ENCODE measurements around the gene EPB41L2. TPM values are rescaled to one million over a fixed set of nuclear protein-coding genes. Genes with fewer than 3 reads are reported as not detected.

The EPB41L2 gene
- total and polyA plus RNA-seq, 2 donors (not counting 1 experiment from before 2014, with no cell fraction given): 113 to 264 TPM

- Histone ChIP-seq H3K4me3 (replicated peaks in 1 of 4; ENCODE audit: control extremely low read depth in 1 of 4, insufficient read depth in 1 of 4, low read depth in 3 of 4, low read length in 4 of 4) (no peak overlapping the region), H3K4me1 (ENCODE audit: control insufficient read depth, extremely low read depth, insufficient read depth, low read length) (peaks cover 2% of the 10 kb centered on the region), H3K9me3 (ENCODE audit: control insufficient read depth, insufficient read depth, low read depth, low read length) (no peaks in the 10 kb centered on the region), H3K9ac (ENCODE audit: insufficient read depth, low read length) (no peak overlapping the region), H3K36me3 (ENCODE audit: control insufficient read depth, insufficient read depth, low read length) (no peaks in the 10 kb centered on the region), H2AFZ (ENCODE audit: low read length) (no peak overlapping the region), H3K79me2 (ENCODE audit: control insufficient read depth, insufficient read depth, low read length) (no peaks in the 10 kb centered on the region), H3K4me2 (ENCODE audit: extremely low read depth, insufficient read depth, low read length) (no peak overlapping the region), H3K27ac (ENCODE audit: insufficient read depth, low read length) (no peak overlapping the region), H3K27me3 (ENCODE audit: control insufficient read depth, insufficient read depth, low read length) (no peaks in the 10 kb centered on the region), H4K20me1 (ENCODE audit: control insufficient read depth, extremely low read depth, insufficient read depth, low read length) (no peaks in the 10 kb centered on the region)
- TF ChIP-seq, protein P1, sequence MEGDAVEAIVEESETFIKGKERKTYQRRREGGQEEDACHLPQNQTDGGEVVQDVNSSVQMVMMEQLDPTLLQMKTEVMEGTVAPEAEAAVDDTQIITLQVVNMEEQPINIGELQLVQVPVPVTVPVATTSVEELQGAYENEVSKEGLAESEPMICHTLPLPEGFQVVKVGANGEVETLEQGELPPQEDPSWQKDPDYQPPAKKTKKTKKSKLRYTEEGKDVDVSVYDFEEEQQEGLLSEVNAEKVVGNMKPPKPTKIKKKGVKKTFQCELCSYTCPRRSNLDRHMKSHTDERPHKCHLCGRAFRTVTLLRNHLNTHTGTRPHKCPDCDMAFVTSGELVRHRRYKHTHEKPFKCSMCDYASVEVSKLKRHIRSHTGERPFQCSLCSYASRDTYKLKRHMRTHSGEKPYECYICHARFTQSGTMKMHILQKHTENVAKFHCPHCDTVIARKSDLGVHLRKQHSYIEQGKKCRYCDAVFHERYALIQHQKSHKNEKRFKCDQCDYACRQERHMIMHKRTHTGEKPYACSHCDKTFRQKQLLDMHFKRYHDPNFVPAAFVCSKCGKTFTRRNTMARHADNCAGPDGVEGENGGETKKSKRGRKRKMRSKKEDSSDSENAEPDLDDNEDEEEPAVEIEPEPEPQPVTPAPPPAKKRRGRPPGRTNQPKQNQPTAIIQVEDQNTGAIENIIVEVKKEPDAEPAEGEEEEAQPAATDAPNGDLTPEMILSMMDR (conservative IDR thresholded peaks at IDR 0.05 in 1 of 2, IDR thresholded peaks at IDR 0.05 in 1 of 2; ENCODE audit: low read depth in 1 of 2, low read length in 2 of 2): no peak
- no peak for TF ChIP-seq EZH2 (IDR thresholded peaks at IDR 0.05; ENCODE audit: low read length, missing control alignments)
- no peak for DNase-seq (ENCODE audit: low read depth in 2 of 2)
These were observed 149.9 kb downstream of the EPB41L2 start for GRCh38 chr6:130913120-130913519.

- no peak overlapping the region for H3K27ac ChIP-seq (ENCODE audit: insufficient read depth, low read length)
- H3K4me3 ChIP-seq (replicated peaks in 1 of 4; ENCODE audit: control extremely low read depth in 1 of 4, insufficient read depth in 1 of 4, low read depth in 3 of 4, low read length in 4 of 4): no peak overlapping the region
- H3K4me1 ChIP-seq (ENCODE audit: control insufficient read depth, extremely low read depth, insufficient read depth, low read length): peaks cover 4% of the 10 kb centered on the region
- H3K36me3 ChIP-seq (ENCODE audit: control insufficient read depth, insufficient read depth, low read length): no peaks in the 10 kb centered on the region
- TF ChIP-seq, protein P1 (conservative IDR thresholded peaks at IDR 0.05 in 1 of 2, IDR thresholded peaks at IDR 0.05 in 1 of 2; ENCODE audit: low read depth in 1 of 2, low read length in 2 of 2): no peak
- TF ChIP-seq EZH2 (IDR thresholded peaks at IDR 0.05; ENCODE audit: low read length, missing control alignments): no peak
- H3K9me3 ChIP-seq (ENCODE audit: control insufficient read depth, insufficient read depth, low read depth, low read length): no peaks in the 10 kb centered on the region
- no peaks in the 10 kb centered on the region for H4K20me1 ChIP-seq (ENCODE audit: control insufficient read depth, extremely low read depth, insufficient read depth, low read length)
- no peaks in the 10 kb centered on the region for H3K27me3 ChIP-seq (ENCODE audit: control insufficient read depth, insufficient read depth, low read length)
- H3K4me2 ChIP-seq (ENCODE audit: extremely low read depth, insufficient read depth, low read length): no peak overlapping the region
- peak in 1 of 2 donors; percentile 23 for DNase-seq (ENCODE audit: low read depth in 2 of 2)
- H3K9ac ChIP-seq (ENCODE audit: insufficient read depth, low read length): no peak overlapping the region
- no peak overlapping the region for H2AFZ ChIP-seq (ENCODE audit: low read length)
- H3K79me2 ChIP-seq (ENCODE audit: control insufficient read depth, insufficient read depth, low read length): no peaks in the 10 kb centered on the region
These were observed 150.6 kb downstream of the EPB41L2 start for GRCh38 chr6:130912434-130912833.

GRCh38 chr6:130908958-130909357 lies 154.1 kb downstream of the EPB41L2 start:
- no peak overlapping the region for H2AFZ ChIP-seq (ENCODE audit: low read length)
- no peaks in the 10 kb centered on the region for H3K9me3 ChIP-seq (ENCODE audit: control insufficient read depth, insufficient read depth, low read depth, low read length)
- peaks cover 2% of the 10 kb centered on the region for H3K79me2 ChIP-seq (ENCODE audit: control insufficient read depth, insufficient read depth, low read length)
- H4K20me1 ChIP-seq (ENCODE audit: control insufficient read depth, extremely low read depth, insufficient read depth, low read length): peaks cover 2% of the 10 kb centered on the region
- no peak overlapping the region for H3K4me3 ChIP-seq (replicated peaks in 1 of 4; ENCODE audit: control extremely low read depth in 1 of 4, insufficient read depth in 1 of 4, low read depth in 3 of 4, low read length in 4 of 4)
- H3K9ac ChIP-seq (ENCODE audit: insufficient read depth, low read length): no peak overlapping the region
- H3K27ac ChIP-seq (ENCODE audit: insufficient read depth, low read length): no peak overlapping the region
- H3K27me3 ChIP-seq (ENCODE audit: control insufficient read depth, insufficient read depth, low read length): no peaks in the 10 kb centered on the region
- H3K4me1 ChIP-seq (ENCODE audit: control insufficient read depth, extremely low read depth, insufficient read depth, low read length): peaks cover 19% of the 10 kb centered on the region
- no peak for DNase-seq (ENCODE audit: low read depth in 2 of 2)
- TF ChIP-seq, protein P1 (conservative IDR thresholded peaks at IDR 0.05 in 1 of 2, IDR thresholded peaks at IDR 0.05 in 1 of 2; ENCODE audit: low read depth in 1 of 2, low read length in 2 of 2): no peak
- no peak for TF ChIP-seq EZH2 (IDR thresholded peaks at IDR 0.05; ENCODE audit: low read length, missing control alignments)
- H3K4me2 ChIP-seq (ENCODE audit: extremely low read depth, insufficient read depth, low read length): no peak overlapping the region
- H3K36me3 ChIP-seq (ENCODE audit: control insufficient read depth, insufficient read depth, low read length): no peaks in the 10 kb centered on the region
